ENCODE results near the gene SPATA3. TPM values are rescaled to one million over a fixed set of nuclear protein-coding genes. Genes with fewer than 3 reads are reported as not detected.
"Not testable (repeated sequence)": the region's sequence is repeated elsewhere in the genome, so short reads cannot be mapped to it uniquely, and the experiment has no call there.

The SPATA3 gene
- total and polyA plus RNA-seq, 2 of the 13 experiments (the other 11 are each of a cell fraction or from before 2014, with no cell fraction given), result not detected

DNA sequence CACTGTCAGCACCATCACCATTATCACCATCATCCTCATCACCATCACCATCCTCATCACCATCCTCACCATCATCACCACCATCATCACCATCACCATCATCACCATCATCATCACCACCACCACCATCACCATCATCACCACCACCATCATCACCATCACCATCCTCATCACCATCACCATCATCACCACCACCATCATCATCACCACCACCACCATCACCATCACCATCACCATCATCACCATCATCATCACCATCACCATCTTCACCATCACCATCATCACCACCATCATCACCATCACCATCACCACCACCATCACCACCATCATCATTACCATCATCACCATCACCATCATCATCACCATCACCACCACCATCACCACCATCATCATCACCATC, 9.0 kb downstream of the SPATA3 start:
- CTCF ChIA-PET (ENCODE audit: low intra/inter-chr PET ratio, low total read pairs); in situ Hi-C loops (cut with HindIII; ENCODE audit: extremely low pct_ligation_motif_present, low pct_unique_long_range_greater_than_20kb); H4K20me1 ChIP-seq (ENCODE audit: insufficient read depth, low read length); H2AFZ ChIP-seq (ENCODE audit: low read length); H3K4me2 ChIP-seq (ENCODE audit: low read depth, low read length); H3K27ac ChIP-seq (ENCODE audit: extremely low read length, insufficient read depth, low read length); H3K79me2 ChIP-seq (ENCODE audit: insufficient read depth, low read length); FAIRE-seq; BruUV-seq (replicated peaks); H3K4me3 ChIP-seq (replicated peaks in 1 of 3; ENCODE audit: insufficient read depth in 1 of 3, low read depth in 2 of 3, low read length in 3 of 3); DNase-seq (ENCODE audit: low spot score); intact Hi-C loops (cut with micrococcal nuclease; ENCODE audit: unreplicated experiment); H3K9ac ChIP-seq (ENCODE audit: insufficient read depth, low read depth, low read length); H3K9me3 ChIP-seq (ENCODE audit: low read length); ATAC-seq; H3K36me3 ChIP-seq (replicated peaks in 1 of 2; ENCODE audit: control insufficient read depth in 1 of 2, insufficient read depth in 2 of 2, low read length in 2 of 2); POLR2A ChIA-PET; TF ChIP-seq SOX6 (CRISPR knock-in tag; IDR thresholded peaks at IDR 0.05); NONO (CRISPR knock-in tag; conservative IDR thresholded peaks at IDR 0.05); ATF7 (CRISPR knock-in tag; IDR thresholded peaks at IDR 0.05); FOXA1 (CRISPR knock-in tag; IDR thresholded peaks at IDR 0.05); CREB1 (CRISPR knock-in tag; IDR thresholded peaks at IDR 0.05): not testable (repeated sequence)
- TF ChIP-seq SOX6 (IDR thresholded peaks at IDR 0.05), result peak; percentile 82; the same call in 1 of the 2 replicates
- TF ChIP-seq, protein P1, sequence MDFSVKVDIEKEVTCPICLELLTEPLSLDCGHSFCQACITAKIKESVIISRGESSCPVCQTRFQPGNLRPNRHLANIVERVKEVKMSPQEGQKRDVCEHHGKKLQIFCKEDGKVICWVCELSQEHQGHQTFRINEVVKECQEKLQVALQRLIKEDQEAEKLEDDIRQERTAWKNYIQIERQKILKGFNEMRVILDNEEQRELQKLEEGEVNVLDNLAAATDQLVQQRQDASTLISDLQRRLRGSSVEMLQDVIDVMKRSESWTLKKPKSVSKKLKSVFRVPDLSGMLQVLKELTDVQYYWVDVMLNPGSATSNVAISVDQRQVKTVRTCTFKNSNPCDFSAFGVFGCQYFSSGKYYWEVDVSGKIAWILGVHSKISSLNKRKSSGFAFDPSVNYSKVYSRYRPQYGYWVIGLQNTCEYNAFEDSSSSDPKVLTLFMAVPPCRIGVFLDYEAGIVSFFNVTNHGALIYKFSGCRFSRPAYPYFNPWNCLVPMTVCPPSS (IDR thresholded peaks at IDR 0.05), result 0 out of 2 replicates have a peak, but pooled peaks have one; percentile 68
- TF ChIP-seq FOXK2 (IDR thresholded peaks at IDR 0.05), result peak; percentile 47; the same call in 1 of the 2 replicates
- 0 out of 2 replicates have a peak, but pooled peaks have one; percentile 45 for TF ChIP-seq IKZF1 (IDR thresholded peaks at IDR 0.05)
- 0 out of 2 replicates have a peak, but pooled peaks have one; percentile 75 for TF ChIP-seq NONO (IDR thresholded peaks at IDR 0.05)
- TF ChIP-seq ATF7 (IDR thresholded peaks at IDR 0.05), result 0 out of 2 replicates have a peak, but pooled peaks have one; percentile 11
- TF ChIP-seq FOXA1 (IDR thresholded peaks at IDR 0.05), result 0 out of 2 replicates have a peak, but pooled peaks have one; percentile 7
- 0 out of 2 replicates have a peak, but pooled peaks have one; percentile 23 for TF ChIP-seq RAD51 (IDR thresholded peaks at IDR 0.05; ENCODE audit: borderline replicate concordance)
- peak; percentile 95 for TF ChIP-seq CREB1 (IDR thresholded peaks at IDR 0.05)
- TF ChIP-seq, protein P2, sequence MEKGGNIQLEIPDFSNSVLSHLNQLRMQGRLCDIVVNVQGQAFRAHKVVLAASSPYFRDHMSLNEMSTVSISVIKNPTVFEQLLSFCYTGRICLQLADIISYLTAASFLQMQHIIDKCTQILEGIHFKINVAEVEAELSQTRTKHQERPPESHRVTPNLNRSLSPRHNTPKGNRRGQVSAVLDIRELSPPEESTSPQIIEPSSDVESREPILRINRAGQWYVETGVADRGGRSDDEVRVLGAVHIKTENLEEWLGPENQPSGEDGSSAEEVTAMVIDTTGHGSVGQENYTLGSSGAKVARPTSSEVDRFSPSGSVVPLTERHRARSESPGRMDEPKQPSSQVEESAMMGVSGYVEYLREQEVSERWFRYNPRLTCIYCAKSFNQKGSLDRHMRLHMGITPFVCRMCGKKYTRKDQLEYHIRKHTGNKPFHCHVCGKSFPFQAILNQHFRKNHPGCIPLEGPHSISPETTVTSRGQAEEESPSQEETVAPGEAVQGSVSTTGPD (CRISPR knock-in tag; IDR thresholded peaks at IDR 0.05), result 0 out of 2 replicates have a peak, but pooled peaks have one; percentile 57
- H3K27me3 ChIP-seq (ENCODE audit: control insufficient read depth in 1 of 2, insufficient read depth in 2 of 2, low read length in 2 of 2), result peaks cover 3 to 42% of the 10 kb centered on the region in 2 experiments; a peak in 4 of 5 replicates
- peaks cover 45% of the 10 kb centered on the region for H3K4me1 ChIP-seq (ENCODE audit: insufficient read depth, low read length)
